Mesothelial cell of epicardium (in vitro differentiated cells): ENCODE data around the gene AP5B1. TPM values are rescaled to one million over a fixed set of nuclear protein-coding genes. Genes with fewer than 3 reads are reported as not detected.
A peak's percentile ranks its signal among the peaks of the same experiment; 100 is the strongest.

Source experiments
- DNase-seq, 2 experiments: peaks; one replicate each; pipeline ENCODE4 v3.0.0; 2021; ENCODE audit warnings: low spot score in 2 of 2; ENCODE audit not compliant: unreplicated experiment in 2 of 2
- H3K27ac Mint-ChIP-seq: 2 replicates; pipeline ENCODE4 v1.8.0; 2021; ENCODE audit warnings: mixed read lengths
- H3K27me3 Mint-ChIP-seq: 2 replicates; pipeline ENCODE4 v1.8.0; 2021; ENCODE audit warnings: low read depth, mixed read lengths
- H3K36me3 Mint-ChIP-seq: 2 replicates; pipeline ENCODE4 v1.8.0; 2021; ENCODE audit warnings: mixed read lengths
- H3K4me1 Mint-ChIP-seq: 2 replicates; pipeline ENCODE4 v1.8.0; 2021; ENCODE audit warnings: mixed read lengths
- H3K4me3 Mint-ChIP-seq: 2 replicates; pipeline ENCODE4 v1.8.0; 2021; ENCODE audit warnings: mild to moderate bottlenecking, moderate library complexity, mixed read lengths
- H3K9me3 Mint-ChIP-seq: 2 replicates; pipeline ENCODE4 v1.8.0; 2021; ENCODE audit warnings: mixed read lengths
- CTCF ChIP-seq: fragments of 200-600 bp; sonication (generic); IDR thresholded peaks from one replicate; pipeline ENCODE4 v1.5.0; 2021; ENCODE audit warnings: antibody characterized with exemption; ENCODE audit not compliant: unreplicated experiment
- total RNA-seq: library from RNA; stranded (reverse); gene quantifications from 3 replicates; pipeline ENCODE4 v1.2.1, GENCODE V29; 2021

Gene AP5B1
- total RNA-seq, 1 donor from 2014 or later = 23.3 TPM

- Mint-ChIP-seq H3K27me3 (peaks cover 3% of the 10 kb centered on the region), H3K4me3 (no peak overlapping the region), H3K4me1 (peaks cover 10% of the 10 kb centered on the region), H3K27ac (no peak overlapping the region), H3K36me3 (no peaks in the 10 kb centered on the region), H3K9me3 (no peaks in the 10 kb centered on the region)
- DNase-seq = no peak
- TF ChIP-seq CTCF = no peak
These were observed 16.2 kb upstream of the AP5B1 start for GRCh38 chr11:65796726-65797601.

DNA sequence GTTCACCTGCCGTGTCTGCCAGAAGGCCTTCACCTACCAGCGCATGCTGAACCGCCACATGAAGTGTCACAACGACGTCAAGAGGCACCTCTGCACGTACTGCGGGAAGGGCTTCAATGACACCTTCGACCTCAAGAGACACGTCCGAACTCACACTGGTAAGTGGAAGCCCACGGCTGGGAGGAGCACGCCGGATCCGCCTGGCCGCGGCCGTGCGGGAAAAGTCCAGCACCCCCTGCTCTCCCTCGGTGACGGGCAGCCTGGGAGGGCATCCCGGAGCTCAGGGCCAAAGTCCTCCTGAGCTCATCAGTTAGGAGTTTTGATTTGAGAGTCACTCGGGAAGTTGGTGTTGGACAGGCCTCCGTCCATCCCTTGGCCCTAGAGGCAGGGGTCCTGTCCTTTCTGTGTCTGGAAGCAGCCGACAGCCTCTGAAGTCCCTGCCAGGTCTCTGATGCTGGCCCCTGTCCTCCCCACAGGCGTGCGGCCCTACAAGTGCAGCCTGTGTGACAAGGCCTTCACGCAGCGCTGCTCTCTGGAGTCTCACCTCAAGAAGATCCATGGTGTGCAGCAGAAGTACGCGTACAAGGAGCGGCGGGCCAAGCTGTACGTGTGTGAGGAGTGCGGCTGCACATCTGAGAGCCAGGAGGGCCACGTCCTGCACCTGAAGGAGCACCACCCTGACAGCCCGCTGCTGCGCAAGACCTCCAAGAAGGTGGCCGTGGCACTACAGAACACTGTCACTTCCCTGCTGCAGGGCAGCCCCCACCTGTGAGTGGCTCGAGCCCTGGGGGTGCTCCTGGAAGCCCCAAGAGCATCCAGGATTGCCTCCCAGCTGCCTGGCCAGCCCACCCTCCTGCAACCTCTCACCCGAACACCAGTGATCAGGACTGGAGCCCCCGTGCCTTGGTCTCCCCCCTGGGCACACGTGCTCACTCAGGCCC is 14.1 kb upstream of the AP5B1 start:
- peaks cover 10% of the 10 kb centered on the region for H3K4me1 Mint-ChIP-seq
- peaks cover 8% of the 10 kb centered on the region for H3K27me3 Mint-ChIP-seq
- no peak for TF ChIP-seq CTCF
- DNase-seq = no peak
- no peak overlapping the region for H3K4me3 Mint-ChIP-seq
- H3K9me3 Mint-ChIP-seq = no peaks in the 10 kb centered on the region
- H3K36me3 Mint-ChIP-seq = no peaks in the 10 kb centered on the region
- no peak overlapping the region for H3K27ac Mint-ChIP-seq

DNA sequence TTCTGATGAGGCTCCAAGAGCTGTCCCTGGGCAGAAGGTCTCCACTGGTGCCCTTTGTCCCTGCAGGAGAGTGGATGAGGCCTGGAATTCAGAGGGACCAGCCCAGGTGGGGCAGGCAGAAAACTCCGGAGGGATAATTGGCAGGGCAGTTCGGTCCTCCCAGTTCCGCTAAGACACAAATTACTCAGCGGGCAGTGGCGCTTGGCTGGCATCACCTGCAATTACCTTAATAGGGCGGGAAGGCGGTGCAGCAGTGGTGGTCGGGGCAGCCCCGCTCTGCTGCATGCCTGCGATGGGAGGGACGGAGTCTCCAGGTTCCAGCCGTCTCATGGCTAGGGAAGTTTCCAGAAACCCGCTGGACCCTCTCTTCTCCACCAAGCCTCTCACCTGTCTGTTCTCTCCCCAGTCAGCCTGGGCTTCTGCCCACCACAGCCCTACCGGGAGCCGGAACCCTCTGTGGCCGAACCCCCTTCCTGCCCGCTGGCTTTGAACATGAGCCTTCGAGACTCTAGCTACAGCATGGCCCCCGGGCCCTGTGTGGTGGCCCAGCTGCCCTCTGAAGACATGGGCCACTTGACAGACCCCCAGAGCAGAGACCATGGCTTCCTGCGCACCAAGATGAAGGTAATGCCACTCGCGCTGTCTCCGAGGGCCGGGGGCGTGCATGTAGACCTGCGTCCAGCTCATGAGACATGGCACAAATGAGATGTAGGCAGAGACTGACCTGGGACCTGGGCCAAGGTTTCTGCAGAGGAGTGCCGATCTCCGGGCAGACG is 13.0 kb upstream of the AP5B1 start:
- peaks cover 15% of the 10 kb centered on the region for H3K27me3 Mint-ChIP-seq
- no peaks in the 10 kb centered on the region for H3K9me3 Mint-ChIP-seq
- H3K36me3 Mint-ChIP-seq = no peaks in the 10 kb centered on the region
- TF ChIP-seq CTCF = no peak
- H3K4me1 Mint-ChIP-seq = peaks cover 13% of the 10 kb centered on the region
- H3K4me3 Mint-ChIP-seq = no peak overlapping the region
- no peak overlapping the region for H3K27ac Mint-ChIP-seq
- no peak for DNase-seq

- no peak for TF ChIP-seq CTCF
- H3K27me3 Mint-ChIP-seq = peaks cover 22% of the 10 kb centered on the region
- peak overlapping the region; percentile 57 for H3K27ac Mint-ChIP-seq
- peaks cover 13% of the 10 kb centered on the region for H3K4me1 Mint-ChIP-seq
- H3K4me3 Mint-ChIP-seq = no peak overlapping the region
- no peaks in the 10 kb centered on the region for H3K9me3 Mint-ChIP-seq
- no peak for DNase-seq
- no peaks in the 10 kb centered on the region for H3K36me3 Mint-ChIP-seq
These were observed 12.4 kb upstream of the AP5B1 start for GRCh38 chr11:65793144-65793581.

GRCh38 chr11:65792456-65792855 is 11.7 kb upstream of the AP5B1 start:
- no peak for DNase-seq
- H3K4me1 Mint-ChIP-seq = peaks cover 16% of the 10 kb centered on the region
- TF ChIP-seq CTCF = no peak
- peaks cover 28% of the 10 kb centered on the region for H3K27me3 Mint-ChIP-seq
- no peaks in the 10 kb centered on the region for H3K36me3 Mint-ChIP-seq
- no peaks in the 10 kb centered on the region for H3K9me3 Mint-ChIP-seq
- no peak overlapping the region for H3K4me3 Mint-ChIP-seq
- peak overlapping the region; percentile 57 for H3K27ac Mint-ChIP-seq
